ENCODE measurements around the gene SPDYE5.
"Not testable (repeated sequence)": the region's sequence is repeated elsewhere in the genome, so short reads cannot be mapped to it uniquely, and the experiment has no call there.

Gene SPDYE5

DNA sequence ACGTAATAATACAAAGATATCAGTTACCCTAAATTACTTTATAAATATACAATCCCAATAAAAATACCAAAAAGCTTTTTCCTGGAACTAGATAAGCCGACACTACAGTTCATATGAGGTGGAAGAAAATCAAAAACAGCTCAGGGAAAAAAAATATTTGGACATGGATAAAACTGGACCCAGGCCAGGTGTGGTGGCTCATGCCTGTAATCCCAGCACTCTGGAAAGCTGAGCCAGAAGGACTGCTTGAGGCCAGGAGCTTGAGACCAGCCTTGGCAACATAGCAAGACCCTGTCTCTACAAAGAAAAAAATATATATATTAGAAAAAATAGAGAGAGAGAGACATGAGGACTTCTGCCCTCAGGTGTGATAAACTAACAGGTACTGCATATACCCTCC, 26.7 kb downstream of the SPDYE5 start:
- H3K27me3 ChIP-seq (replicated peaks); DNase-seq; H3K27ac ChIP-seq; in situ Hi-C loops (cut with HindIII; ENCODE audit: low pct_ligation_motif_present, low sequenced_read_pairs); H3K4me3 ChIP-seq (ENCODE audit: low read depth, low read length): not testable (repeated sequence)
- peaks cover 15% of the 10 kb centered on the region for H3K36me3 ChIP-seq (replicated peaks)

DNA sequence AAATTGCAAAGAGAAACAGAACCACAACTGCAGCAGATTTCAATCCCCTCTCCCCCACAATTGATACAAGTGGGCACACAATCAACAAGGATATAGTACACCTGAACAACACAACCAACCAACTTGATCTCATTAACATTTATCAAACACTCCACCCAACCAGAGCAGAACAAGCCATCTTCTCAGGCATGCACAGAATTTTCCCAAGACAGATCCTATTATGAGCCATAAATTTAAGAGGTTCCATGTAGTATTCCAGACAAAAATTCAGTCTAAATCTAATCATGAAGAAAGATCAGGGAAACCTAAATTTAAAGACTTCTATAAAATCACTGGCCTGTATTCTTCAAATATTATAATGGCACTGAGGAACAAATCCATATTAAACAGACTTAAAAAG, 29.6 kb downstream of the SPDYE5 start:
- in situ Hi-C loops (cut with HindIII; ENCODE audit: low pct_ligation_motif_present, low sequenced_read_pairs); H3K4me3 ChIP-seq (ENCODE audit: low read depth, low read length); DNase-seq; H3K27me3 ChIP-seq (replicated peaks); H3K27ac ChIP-seq: not testable (repeated sequence)
- H3K36me3 ChIP-seq (replicated peaks), result peaks cover 28% of the 10 kb centered on the region

DNA sequence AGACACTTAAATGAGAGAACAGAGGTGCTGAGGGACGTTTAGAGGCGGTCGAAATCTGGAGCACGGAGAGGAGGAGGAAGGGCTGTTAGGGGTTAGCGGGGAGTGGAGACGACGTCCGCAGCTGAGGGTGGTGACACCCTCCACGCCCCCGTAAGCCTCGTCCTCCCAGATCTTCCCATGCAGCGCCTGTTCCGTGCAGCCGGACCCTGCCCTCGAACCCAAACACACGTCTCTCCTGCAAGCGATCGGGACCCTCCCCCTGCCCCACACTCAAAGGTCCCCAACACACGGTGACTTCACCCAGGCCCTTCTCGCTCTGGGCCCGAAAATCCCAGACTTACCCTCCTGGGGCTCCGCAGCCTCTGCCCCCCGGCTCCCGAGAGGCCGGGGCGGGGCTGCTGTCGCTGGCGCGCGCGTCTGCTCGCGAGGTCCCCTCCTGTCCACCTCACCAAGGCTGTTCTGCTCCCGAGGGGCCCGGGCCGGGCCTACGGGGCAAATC, 35.2 kb downstream of the SPDYE5 start:
- DNase-seq; H3K27me3 ChIP-seq (replicated peaks); in situ Hi-C loops (cut with HindIII; ENCODE audit: low pct_ligation_motif_present, low sequenced_read_pairs): not testable (repeated sequence)
- Histone ChIP-seq H3K4me3 (ENCODE audit: low read depth, low read length) (peak overlapping the region; percentile 88), H3K36me3 (replicated peaks) (peaks cover 28% of the 10 kb centered on the region), H3K27ac (peak overlapping the region; percentile 55)

DNA sequence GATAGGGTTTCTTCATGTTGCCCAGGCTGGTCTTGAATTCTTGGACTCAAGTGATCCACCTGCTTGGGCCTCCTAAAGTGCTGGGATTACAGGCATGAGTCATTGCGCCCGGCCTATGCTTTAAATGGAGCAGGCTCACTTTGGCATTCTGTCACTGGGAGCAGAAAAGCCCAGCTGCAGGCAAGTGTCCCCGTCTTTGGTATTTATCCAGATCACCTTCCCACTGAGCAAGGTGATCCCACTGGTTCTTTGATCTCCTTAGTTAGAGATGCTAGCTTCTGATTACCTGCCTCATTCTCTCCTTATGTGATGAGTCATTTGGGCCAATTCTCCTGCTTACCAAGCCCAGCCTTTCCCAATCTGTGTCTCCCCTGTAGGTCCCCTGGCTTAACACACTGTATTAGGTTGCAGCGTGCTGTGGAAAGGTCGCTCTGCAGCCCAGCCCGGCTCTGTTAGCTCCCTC, 39.3 kb downstream of the SPDYE5 start:
- in situ Hi-C loops (cut with HindIII; ENCODE audit: low pct_ligation_motif_present, low sequenced_read_pairs), result no loop called here
- TF ChIP-seq, protein P1, sequence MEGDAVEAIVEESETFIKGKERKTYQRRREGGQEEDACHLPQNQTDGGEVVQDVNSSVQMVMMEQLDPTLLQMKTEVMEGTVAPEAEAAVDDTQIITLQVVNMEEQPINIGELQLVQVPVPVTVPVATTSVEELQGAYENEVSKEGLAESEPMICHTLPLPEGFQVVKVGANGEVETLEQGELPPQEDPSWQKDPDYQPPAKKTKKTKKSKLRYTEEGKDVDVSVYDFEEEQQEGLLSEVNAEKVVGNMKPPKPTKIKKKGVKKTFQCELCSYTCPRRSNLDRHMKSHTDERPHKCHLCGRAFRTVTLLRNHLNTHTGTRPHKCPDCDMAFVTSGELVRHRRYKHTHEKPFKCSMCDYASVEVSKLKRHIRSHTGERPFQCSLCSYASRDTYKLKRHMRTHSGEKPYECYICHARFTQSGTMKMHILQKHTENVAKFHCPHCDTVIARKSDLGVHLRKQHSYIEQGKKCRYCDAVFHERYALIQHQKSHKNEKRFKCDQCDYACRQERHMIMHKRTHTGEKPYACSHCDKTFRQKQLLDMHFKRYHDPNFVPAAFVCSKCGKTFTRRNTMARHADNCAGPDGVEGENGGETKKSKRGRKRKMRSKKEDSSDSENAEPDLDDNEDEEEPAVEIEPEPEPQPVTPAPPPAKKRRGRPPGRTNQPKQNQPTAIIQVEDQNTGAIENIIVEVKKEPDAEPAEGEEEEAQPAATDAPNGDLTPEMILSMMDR (IDR thresholded peaks at IDR 0.05; ENCODE audit: low read depth, low read length, missing control alignments), result no peak
- H3K27ac ChIP-seq, result no peak overlapping the region
- DNase-seq, result no peak
- no peaks in the 10 kb centered on the region for H3K36me3 ChIP-seq (replicated peaks)
- no peak overlapping the region for H3K4me3 ChIP-seq (ENCODE audit: low read depth, low read length)
- no peaks in the 10 kb centered on the region for H3K27me3 ChIP-seq (replicated peaks)

DNA sequence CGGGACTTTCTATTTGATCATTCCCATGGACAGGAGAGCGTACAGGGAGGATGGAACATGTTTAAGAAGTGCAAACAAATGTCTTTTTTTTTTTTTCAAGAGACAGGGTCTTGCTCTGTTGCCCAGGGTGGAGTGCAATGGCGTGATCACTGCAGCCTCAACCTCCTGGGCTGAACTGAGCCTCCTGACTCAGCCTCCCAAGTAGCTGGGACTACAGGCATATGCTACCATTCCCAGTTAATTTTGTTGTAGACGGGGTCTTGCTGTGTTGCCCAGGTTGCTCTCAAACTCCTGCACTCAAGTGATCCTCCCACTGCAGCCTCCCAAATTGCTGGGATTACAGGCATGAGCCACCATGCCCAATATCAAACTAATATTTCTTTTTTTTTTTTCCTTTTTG, 40.5 kb downstream of the SPDYE5 start:
- no peak overlapping the region for H3K4me3 ChIP-seq (ENCODE audit: low read depth, low read length)
- TF ChIP-seq, protein P1 (IDR thresholded peaks at IDR 0.05; ENCODE audit: low read depth, low read length, missing control alignments), result no peak
- no peaks in the 10 kb centered on the region for H3K36me3 ChIP-seq (replicated peaks)
- in situ Hi-C loops (cut with HindIII; ENCODE audit: low pct_ligation_motif_present, low sequenced_read_pairs), result no loop called here
- no peaks in the 10 kb centered on the region for H3K27me3 ChIP-seq (replicated peaks)
- no peak overlapping the region for H3K27ac ChIP-seq
- no peak for DNase-seq

DNA sequence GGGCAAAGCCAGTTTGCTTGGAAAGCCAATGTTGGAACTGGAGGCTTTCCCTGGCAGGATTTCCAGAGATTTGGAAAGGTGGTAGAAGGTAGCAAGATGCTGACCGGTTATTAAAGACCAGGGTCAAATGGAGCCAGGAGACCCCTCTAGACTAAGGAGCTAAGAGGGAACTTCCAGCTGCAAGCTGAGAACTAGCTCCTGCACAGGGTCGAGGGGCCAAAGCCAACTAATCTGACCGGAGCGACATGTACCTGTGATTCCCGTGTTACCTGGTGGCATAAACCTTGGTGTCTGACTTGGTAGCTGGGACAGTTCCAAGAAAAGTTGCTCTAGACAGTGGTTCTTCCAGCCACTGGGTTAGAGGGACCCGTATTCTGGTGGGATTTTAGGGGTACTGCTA, 41.8 kb downstream of the SPDYE5 start:
- H3K36me3 ChIP-seq (replicated peaks), result no peaks in the 10 kb centered on the region
- TF ChIP-seq, protein P1 (IDR thresholded peaks at IDR 0.05; ENCODE audit: low read depth, low read length, missing control alignments), result no peak
- H3K27me3 ChIP-seq (replicated peaks), result no peaks in the 10 kb centered on the region
- DNase-seq, result no peak
- no peak overlapping the region for H3K4me3 ChIP-seq (ENCODE audit: low read depth, low read length)
- in situ Hi-C loops (cut with HindIII; ENCODE audit: low pct_ligation_motif_present, low sequenced_read_pairs), result no loop called here
- no peak overlapping the region for H3K27ac ChIP-seq

DNA sequence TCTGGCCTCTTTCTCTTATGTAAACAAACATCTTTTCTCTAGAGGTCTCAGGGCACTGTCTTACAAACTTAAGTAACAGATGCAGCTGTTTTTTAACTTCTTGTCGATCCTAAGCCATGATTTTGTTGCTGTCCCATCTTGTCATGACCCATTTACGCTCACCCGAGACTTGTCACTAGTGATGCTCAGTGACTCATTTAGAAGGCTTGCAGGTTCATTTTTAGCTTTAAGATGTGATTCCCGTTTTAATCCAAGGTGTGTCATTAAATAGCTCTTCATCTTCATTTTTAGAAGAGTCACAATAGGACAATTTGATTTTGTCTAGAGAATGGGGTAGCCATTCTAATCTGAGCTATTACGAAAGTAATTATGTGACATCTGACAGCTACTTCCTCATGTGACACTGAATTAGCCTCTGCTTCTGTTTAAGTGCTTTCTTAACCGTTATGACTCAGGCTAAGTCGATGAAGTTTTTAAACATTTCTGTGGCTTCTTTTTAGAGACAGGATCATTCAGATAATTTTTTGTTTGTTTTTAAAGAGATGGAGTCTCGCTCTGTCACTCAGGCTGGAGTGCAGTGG, 42.7 kb downstream of the SPDYE5 start:
- Histone ChIP-seq H3K27me3 (replicated peaks) (no peaks in the 10 kb centered on the region), H3K4me3 (ENCODE audit: low read depth, low read length) (no peak overlapping the region), H3K36me3 (replicated peaks) (no peaks in the 10 kb centered on the region), H3K27ac (no peak overlapping the region)
- DNase-seq, result peak; percentile 32
- in situ Hi-C loops (cut with HindIII; ENCODE audit: low pct_ligation_motif_present, low sequenced_read_pairs), result no loop called here
- TF ChIP-seq, protein P1 (IDR thresholded peaks at IDR 0.05; ENCODE audit: low read depth, low read length, missing control alignments), result no peak

Data from brain microvascular endothelial cell (primary cell).